IMR-90 (cell line): Measurements from ENCODE around the gene IFIT3. TPM values are rescaled to one million over a fixed set of nuclear protein-coding genes. Genes with fewer than 3 reads are reported as not detected.

ENCODE experiments used
- ATAC-seq: fragments of 200-7000 bp; cut with Tn5 transposase; 2 replicates; pipeline ENCODE4 v1.9.1; 2020; ENCODE audit warnings: low read depth, mild to moderate bottlenecking, moderate library complexity
- BruUV-seq: library from RNA; stranded (reverse); fragments of 400-500 nt; replicated peaks from 2 replicates; lab custom pipeline; 2021; lab: Mats Ljungman, UMichigan
- CTCF ChIA-PET: fragments of 300-600 bp; formaldehyde crosslinking; extraction: SDS; loops from one replicate; lab custom pipeline; 2021; ENCODE audit warnings: antibody characterized with exemption; lab: Yijun Ruan, JAX
- POLR2A ChIA-PET: fragments of 300-600 bp; sonication (Branson Sonifier 250); formaldehyde crosslinking; loops from one replicate; lab custom pipeline; 2022; ENCODE audit warnings: antibody characterized with exemption; ENCODE audit not compliant: unreplicated experiment; lab: Charles Lee
- DNase-seq: peaks from one replicate; pipeline ENCODE4 v3.0.0; 2013
- H2AFZ ChIP-seq: replicated peaks from 2 replicates; pipeline ENCODE3; 2013; ENCODE audit warnings: low read length, mild to moderate bottlenecking; ENCODE audit not compliant: poor library complexity
- H2AK5ac ChIP-seq: 2 replicates; pipeline ENCODE4 v1.6.1; 2013; ENCODE audit warnings: low read depth, low read length, inconsistent platforms
- H2AK9ac ChIP-seq: replicated peaks from 2 replicates; pipeline ENCODE3; 2013; ENCODE audit warnings: mild to moderate bottlenecking, low read depth, low read length, moderate library complexity; ENCODE audit not compliant: poor library complexity
- H2BK120ac ChIP-seq: 2 replicates; pipeline ENCODE4 v1.6.1; 2013; ENCODE audit warnings: low read depth, low read length, inconsistent platforms
- H2BK15ac ChIP-seq: 3 replicates; pipeline ENCODE4 v1.6.1; 2013; ENCODE audit warnings: low read depth, low read length, inconsistent platforms
- H2BK20ac ChIP-seq: 2 replicates; pipeline ENCODE4 v1.6.1; 2013; ENCODE audit warnings: low read depth, mild to moderate bottlenecking, inconsistent platforms, low read length, moderate library complexity
- H2BK5ac ChIP-seq: 2 replicates; pipeline ENCODE4 v1.6.1; 2013; ENCODE audit warnings: mild to moderate bottlenecking, low read depth, low read length, inconsistent platforms; ENCODE audit not compliant: poor library complexity, severe bottlenecking
- H3K14ac ChIP-seq: replicated peaks from 2 replicates; pipeline ENCODE4 v1.6.1; 2013; ENCODE audit warnings: low read depth, low read length, inconsistent platforms
- H3K18ac ChIP-seq: 2 replicates; pipeline ENCODE4 v1.6.1; 2013; ENCODE audit warnings: low read depth, low read length, control low read depth
- H3K23ac ChIP-seq: 2 replicates; pipeline ENCODE4 v1.6.1; 2013; ENCODE audit warnings: low read depth, low read length, inconsistent platforms
- H3K27ac ChIP-seq: 2 replicates; pipeline ENCODE4 v1.5.1; 2013; ENCODE audit warnings: mild to moderate bottlenecking, control low read depth, low read length; ENCODE audit not compliant: insufficient read depth
- H3K27me3 ChIP-seq: 2 replicates; pipeline ENCODE4 v1.6.1; 2013; ENCODE audit warnings: low read length; ENCODE audit not compliant: control insufficient read depth, insufficient read depth
- H3K36me3 ChIP-seq: 2 replicates; pipeline ENCODE4 v1.6.1; 2013; ENCODE audit warnings: low read length, mixed read lengths; ENCODE audit not compliant: control insufficient read depth, insufficient read depth
- H3K4ac ChIP-seq: 2 replicates; pipeline ENCODE4 v1.6.1; 2013; ENCODE audit warnings: low read depth, low read length, inconsistent platforms
- H3K4me1 ChIP-seq: 2 replicates; pipeline ENCODE4 v1.6.1; 2013; ENCODE audit warnings: low read length, mixed read lengths; ENCODE audit not compliant: control insufficient read depth, insufficient read depth
- H3K4me2 ChIP-seq: 2 replicates; pipeline ENCODE4 v1.6.1; 2013; ENCODE audit warnings: low read depth, mild to moderate bottlenecking, control low read depth, low read length, moderate library complexity
- H3K4me3 ChIP-seq: 2 replicates; pipeline ENCODE4 v1.5.1; 2013; ENCODE audit warnings: low read depth, mild to moderate bottlenecking, control low read depth, low read length, moderate library complexity; ENCODE audit not compliant: insufficient read depth
- H3K56ac ChIP-seq: 2 replicates; pipeline ENCODE4 v1.6.1; 2013; ENCODE audit warnings: low read length, inconsistent platforms; ENCODE audit not compliant: insufficient read depth; ENCODE audit errors: extremely low read depth
- H3K79me1 ChIP-seq, 2 experiments: 2 replicates each; pipeline ENCODE4 v1.6.1; 2013; ENCODE audit warnings: low read length in 2 of 2, inconsistent platforms in 1 of 2, low read depth in 1 of 2
- H3K9ac ChIP-seq: 2 replicates; pipeline ENCODE4 v1.6.1; 2013; ENCODE audit warnings: low read depth, low read length, control low read depth
- H3K9me1 ChIP-seq: 2 replicates; pipeline ENCODE4 v1.6.1; 2013; ENCODE audit warnings: low read length, inconsistent platforms; ENCODE audit not compliant: insufficient read depth
- H3K9me3 ChIP-seq: 2 replicates; pipeline ENCODE4 v1.6.1; 2013; ENCODE audit warnings: low read length; ENCODE audit not compliant: control insufficient read depth, insufficient read depth
- H4K20me1 ChIP-seq: 2 replicates; pipeline ENCODE4 v1.6.1; 2013; ENCODE audit warnings: low read length, inconsistent platforms; ENCODE audit not compliant: insufficient read depth
- H4K5ac ChIP-seq: 2 replicates; pipeline ENCODE4 v1.6.1; 2013; ENCODE audit warnings: mild to moderate bottlenecking, low read depth, low read length, control low read depth
- H4K8ac ChIP-seq, 2 experiments: 2 replicates each; pipeline ENCODE4 v1.6.1; 2013; ENCODE audit warnings: low read depth in 2 of 2, low read length in 2 of 2, control low read depth in 1 of 2, inconsistent platforms in 1 of 2
- H4K91ac ChIP-seq: 2 replicates; pipeline ENCODE4 v1.6.1; 2013; ENCODE audit warnings: low read depth, low read length, inconsistent platforms; ENCODE audit not compliant: insufficient read depth
- BHLHE40 ChIP-seq: fragments of 150-350 bp; IDR thresholded peaks from 2 replicates; pipeline ENCODE4 v1.6.1; 2016; ENCODE audit warnings: mild to moderate bottlenecking, low read depth, low read length
- CEBPB ChIP-seq: IDR thresholded peaks from 2 replicates; pipeline ENCODE4 v1.6.1; 2012; ENCODE audit warnings: low read depth, low read length, improper control_type of control experiment
- CHD1 ChIP-seq: IDR thresholded peaks from 2 replicates; pipeline ENCODE4 v1.6.1; 2012; ENCODE audit warnings: low read depth, low read length, improper control_type of control experiment
- CTCF ChIP-seq: conservative IDR thresholded peaks from 2 replicates; pipeline ENCODE4 v1.5.1; 2012; ENCODE audit warnings: mild to moderate bottlenecking, low read depth, low read length, improper control_type of control experiment
- ELK1 ChIP-seq: fragments of 150-350 bp; IDR thresholded peaks from 2 replicates; pipeline ENCODE4 v1.6.1; 2016; ENCODE audit warnings: low read depth, mild to moderate bottlenecking, low read length, moderate library complexity, borderline replicate concordance
- FOS ChIP-seq: fragments of 150-350 bp; IDR thresholded peaks from 2 replicates; pipeline ENCODE4 v1.6.1; 2016; ENCODE audit warnings: low read depth, low read length
- MAFK ChIP-seq: IDR thresholded peaks from 2 replicates; pipeline ENCODE4 v1.6.1; 2012; ENCODE audit warnings: low read depth, low read length, improper control_type of control experiment
- MAZ ChIP-seq: IDR thresholded peaks from 2 replicates; pipeline ENCODE4 v1.6.1; 2012; ENCODE audit warnings: low read depth, mild to moderate bottlenecking, low read length, improper control_type of control experiment, moderate library complexity, borderline replicate concordance
- MXI1 ChIP-seq: IDR thresholded peaks from 2 replicates; pipeline ENCODE4 v1.6.1; 2012; ENCODE audit warnings: low read depth, mild to moderate bottlenecking, low read length, moderate library complexity, borderline replicate concordance
- NFE2L2 ChIP-seq: fragments of 150-350 bp; IDR thresholded peaks from 2 replicates; pipeline ENCODE4 v1.6.1; 2016; ENCODE audit warnings: low read depth, mild to moderate bottlenecking, low read length
- POLR2A ChIP-seq: IDR thresholded peaks from 2 replicates; pipeline ENCODE4 v1.6.1; 2012; ENCODE audit warnings: mild to moderate bottlenecking, low read depth, low read length
- RAD21 ChIP-seq: IDR thresholded peaks from 2 replicates; pipeline ENCODE4 v1.6.1; 2012; ENCODE audit warnings: low read length, improper control_type of control experiment
- RCOR1 ChIP-seq: IDR thresholded peaks from 2 replicates; pipeline ENCODE4 v1.6.1; 2012; ENCODE audit warnings: mild to moderate bottlenecking, low read length, improper control_type of control experiment; ENCODE audit not compliant: insufficient replicate concordance
- RFX5 ChIP-seq: IDR thresholded peaks from 2 replicates; pipeline ENCODE4 v1.8.0; 2012; ENCODE audit warnings: low read depth, mild to moderate bottlenecking, low read length, moderate library complexity
- SMC3 ChIP-seq: fragments of 150-350 bp; IDR thresholded peaks from 2 replicates; pipeline ENCODE4 v1.6.1; 2016; ENCODE audit warnings: low read depth, mild to moderate bottlenecking, antibody characterized with exemption, low read length, moderate library complexity
- USF2 ChIP-seq: fragments of 150-350 bp; IDR thresholded peaks from 2 replicates; pipeline ENCODE4 v1.6.1; 2017; ENCODE audit warnings: mild to moderate bottlenecking, antibody characterized with exemption, low read length, low read depth
- WGBS, 2 experiments: methylation state at CpG; one replicate each; pipeline versions ENCODE4 v1.1.5 to v1.1.7; 2013; ENCODE audit warnings: missing lambda C conversion rate in 2 of 2; ENCODE audit not compliant: insufficient read length in 1 of 2; ENCODE audit errors: extremely low coverage in 2 of 2; 5-methylcytosine and 5-hydroxymethylcytosine counted together
- dilution Hi-C: fragments of 300-500 bp; cut with HindIII; formaldehyde crosslinking; loops from one replicate; pipeline ENCODE4 v1.14.3; 2018; ENCODE audit warnings: low sequenced_read_pairs; ENCODE audit not compliant: unreplicated experiment
- in situ Hi-C: fragments of 300-500 bp; cut with MboI; formaldehyde crosslinking; loops from 3 replicates; pipeline ENCODE4 v1.14.3; 2019; ENCODE audit warnings: low sequenced_read_pairs, inconsistent platforms, mixed read lengths
- intact Hi-C: fragments of 100-400 bp; cut with micrococcal nuclease; formaldehyde crosslinking; loops from 2 replicates; pipeline ENCODE4 v1.10.0; 2022
- polyA plus RNA-seq, 3 experiments: library from polyadenylated mRNA; depleted of rRNA; stranded (reverse); fragments of >200 nt; gene quantifications; 2 replicates each; pipeline ENCODE4 v1.2.3, GENCODE V29; 2012; ENCODE audit warnings: low replicate concordance in 1 of 3
- total RNA-seq: library from RNA; depleted of rRNA; stranded (reverse); fragments of >200 nt; gene quantifications from 2 replicates; pipeline ENCODE4 v1.2.3, GENCODE V29; 2012

The IFIT3 gene
- total and polyA plus RNA-seq, 2 of the 4 experiments (the other 2 are of a cell fraction): 3.5 to 7.3 TPM

GRCh38 chr10:89344156-89344555 is 16.4 kb downstream of the IFIT3 start:
- no peak overlapping the region for H3K4ac ChIP-seq
- ATAC-seq (no peak), DNase-seq (no peak)
- H2AK9ac ChIP-seq: no peak overlapping the region
- no peak overlapping the region for H2AFZ ChIP-seq
- H2BK20ac ChIP-seq: no peak overlapping the region
- no peak overlapping the region for H4K8ac ChIP-seq
- no peak overlapping the region for H2BK5ac ChIP-seq
- ChIA-PET POLR2A (no interaction called here), CTCF (interaction anchor here (0.7 kb wide), 1 partner anchor 34 kb away, joined by 4 read pairs; no protein-coding TSS in a partner anchor)
- WGBS, 2 experiments: no CpG with 5 or more reads among the region's 2 CpGs
- in situ Hi-C loops (no loop called here), dilution Hi-C loops (no loop called here), intact Hi-C loops (no loop called here)
- no peaks in the 10 kb centered on the region for H3K79me1 ChIP-seq
- H2BK15ac ChIP-seq: no peak overlapping the region
- H3K9me3 ChIP-seq: no peaks in the 10 kb centered on the region
- H3K9me1 ChIP-seq: no peaks in the 10 kb centered on the region; the same call in 1 of the 2 replicates
- no peaks in the 10 kb centered on the region for H3K27me3 ChIP-seq
- BruUV-seq: no TSS peak
- H3K9ac ChIP-seq: no peak overlapping the region
- TF ChIP-seq CTCF (no peak), MAFK (no peak), MAZ (no peak), CHD1 (no peak), MXI1 (no peak), USF2 (no peak), SMC3 (no peak), ELK1 (no peak), CEBPB (no peak), RCOR1 (no peak), RFX5 (no peak), POLR2A (no peak), FOS (no peak), NFE2L2 (no peak), BHLHE40 (no peak), RAD21 (no peak)
- H3K14ac ChIP-seq: no peak overlapping the region
- H3K4me1 ChIP-seq: peaks cover 4% of the 10 kb centered on the region
- H4K5ac ChIP-seq: no peak overlapping the region
- no peak overlapping the region for H4K91ac ChIP-seq
- no peak overlapping the region for H3K27ac ChIP-seq
- H3K23ac ChIP-seq: no peak overlapping the region
- H3K4me3 ChIP-seq: no peak overlapping the region
- no peak overlapping the region for H2AK5ac ChIP-seq
- H3K4me2 ChIP-seq: no peak overlapping the region
- H2BK120ac ChIP-seq: no peak overlapping the region
- no peak overlapping the region for H3K56ac ChIP-seq
- peaks cover under 1% of the 10 kb centered on the region for H3K36me3 ChIP-seq
- no peak overlapping the region for H3K18ac ChIP-seq
- H4K20me1 ChIP-seq: no peaks in the 10 kb centered on the region
